ENCODE data around the gene RUNX1.

GRCh38 chr21:34865400-34866241, 183.5 kb downstream of the RUNX1 start:
- no peak for TF ChIP-seq POLR2A (IDR thresholded peaks at IDR 0.05)
- TF ChIP-seq POLR2AphosphoS5 (IDR thresholded peaks at IDR 0.05), result no peak
